ENCODE results near the gene LYPD1. TPM values are rescaled to one million over a fixed set of nuclear protein-coding genes. Genes with fewer than 3 reads are reported as not detected.
A peak's percentile ranks its signal among the peaks of the same experiment; 100 is the strongest.

The LYPD1 gene
- total and polyA plus RNA-seq, 2 donors from 2014 or later, result 4.7 to 11.1 TPM

GRCh38 chr2:132645176-132645575 lies 24.8 kb downstream of the LYPD1 start:
- Histone ChIP-seq H3K4me1 (ENCODE audit: control insufficient read depth in 2 of 3, insufficient read depth in 2 of 3, low read depth in 1 of 3, low read length in 3 of 3) (no peaks in the 10 kb centered on the region), H3K27me3 (ENCODE audit: control insufficient read depth, insufficient read depth, low read length) (no peaks in the 10 kb centered on the region), H3K4me3 (ENCODE audit: low read length in 3 of 3) (peak overlapping the region in 2 of 3 donors; percentile 5 to 29), H3K9me3 (ENCODE audit: control insufficient read depth in 2 of 3, insufficient read depth in 1 of 3, low read length in 3 of 3) (no peaks in the 10 kb centered on the region), H3K9ac (ENCODE audit: low read length in 3 of 3) (no peak overlapping the region), H3K36me3 (ENCODE audit: control insufficient read depth in 2 of 3, insufficient read depth in 3 of 3, low read length in 3 of 3) (no peaks in the 10 kb centered on the region), H3K27ac (ENCODE audit: low read depth in 2 of 2, low read length in 2 of 2) (no peak overlapping the region)
- DNase-seq (no peak), FAIRE-seq (no peak)
- no peak for TF ChIP-seq CTCF (IDR thresholded peaks at IDR 0.05; ENCODE audit: borderline replicate concordance, extremely low read depth, insufficient read depth)
- intact Hi-C loops (cut with DNase I), result no loop called here

GRCh38 chr2:132642415-132642814 lies 27.6 kb downstream of the LYPD1 start:
- no peak overlapping the region for H3K9ac ChIP-seq (ENCODE audit: low read length in 3 of 3)
- no peak for TF ChIP-seq CTCF (IDR thresholded peaks at IDR 0.05; ENCODE audit: borderline replicate concordance, extremely low read depth, insufficient read depth)
- intact Hi-C loops (cut with DNase I), result no loop called here
- H3K4me1 ChIP-seq (ENCODE audit: control insufficient read depth in 2 of 3, insufficient read depth in 2 of 3, low read depth in 1 of 3, low read length in 3 of 3), result no peaks in the 10 kb centered on the region
- DNase-seq (no peak), FAIRE-seq (no peak)
- H3K27me3 ChIP-seq (ENCODE audit: control insufficient read depth, insufficient read depth, low read length), result no peaks in the 10 kb centered on the region
- H3K36me3 ChIP-seq (ENCODE audit: control insufficient read depth in 2 of 3, insufficient read depth in 3 of 3, low read length in 3 of 3), result no peaks in the 10 kb centered on the region
- H3K4me3 ChIP-seq (ENCODE audit: low read length in 3 of 3), result no peak overlapping the region
- no peak overlapping the region for H3K27ac ChIP-seq (ENCODE audit: low read depth in 2 of 2, low read length in 2 of 2)
- H3K9me3 ChIP-seq (ENCODE audit: control insufficient read depth in 2 of 3, insufficient read depth in 1 of 3, low read length in 3 of 3), result no peaks in the 10 kb centered on the region

GRCh38 chr2:132641819-132642218 lies 28.2 kb downstream of the LYPD1 start:
- H3K36me3 ChIP-seq (ENCODE audit: control insufficient read depth in 2 of 3, insufficient read depth in 3 of 3, low read length in 3 of 3), result no peaks in the 10 kb centered on the region
- intact Hi-C loops (cut with DNase I), result no loop called here

More at GRCh38 chr2:132641819-132642218, 28.2 kb downstream of the LYPD1 start:
- FAIRE-seq (no peak), DNase-seq (no peak)
- no peak for TF ChIP-seq CTCF (IDR thresholded peaks at IDR 0.05; ENCODE audit: borderline replicate concordance, extremely low read depth, insufficient read depth)
- no peaks in the 10 kb centered on the region for H3K4me1 ChIP-seq (ENCODE audit: control insufficient read depth in 2 of 3, insufficient read depth in 2 of 3, low read depth in 1 of 3, low read length in 3 of 3)
- no peak overlapping the region for H3K9ac ChIP-seq (ENCODE audit: low read length in 3 of 3)
- no peak overlapping the region for H3K27ac ChIP-seq (ENCODE audit: low read depth in 2 of 2, low read length in 2 of 2)
- no peaks in the 10 kb centered on the region for H3K27me3 ChIP-seq (ENCODE audit: control insufficient read depth, insufficient read depth, low read length)
- no peaks in the 10 kb centered on the region for H3K9me3 ChIP-seq (ENCODE audit: control insufficient read depth in 2 of 3, insufficient read depth in 1 of 3, low read length in 3 of 3)
- H3K4me3 ChIP-seq (ENCODE audit: low read length in 3 of 3), result no peak overlapping the region

Data from kidney (tissue), 14 donors.